Natural killer cell treated with Interleukin-12 subunit alpha and Interleukin-12 subunit beta and Interleukin-15 and Interleukin-18, amount 100 ng/mL, for 72 hours (primary cell): ENCODE data around the gene CTNNA1. TPM values are rescaled to one million over a fixed set of nuclear protein-coding genes. Genes with fewer than 3 reads are reported as not detected.

ENCODE experiments used
- ATAC-seq, 2 donors: fragments of 150-1000 bp; cut with Tn5 transposase in 1 of 2; sonication (Bioruptor Pico), chemical (Tn5 transposase) in 1 of 2; 2 replicates each; pipeline ENCODE4 v1.10.0; 2021
- DNase-seq: peaks from one replicate; pipeline ENCODE4 v3.0.0; 2022; ENCODE audit warnings: low spot score
- H3K27ac Mint-ChIP-seq, 2 donors: 1 replicate in 1 of 2; 2 replicates in 1 of 2; pipeline ENCODE4 v1.8.0; 2022; ENCODE audit warnings: mixed read lengths in 2 of 2, mild to moderate bottlenecking in 1 of 2, moderate library complexity in 1 of 2
- H3K27me3 Mint-ChIP-seq, 2 donors: 1 replicate in 1 of 2; 2 replicates in 1 of 2; pipeline ENCODE4 v1.8.0; 2022; ENCODE audit warnings: mixed read lengths in 2 of 2
- H3K36me3 Mint-ChIP-seq: one replicate; pipeline ENCODE4 v1.8.0; 2022; ENCODE audit warnings: mixed read lengths
- H3K4me1 Mint-ChIP-seq, 2 donors: 1 replicate in 1 of 2; 2 replicates in 1 of 2; pipeline ENCODE4 v1.8.0; 2022; ENCODE audit warnings: low read depth in 2 of 2, mixed read lengths in 2 of 2, mild to moderate bottlenecking in 1 of 2
- H3K4me3 Mint-ChIP-seq: one replicate; pipeline ENCODE4 v1.8.0; 2022; ENCODE audit warnings: mixed read lengths
- H3K9me3 Mint-ChIP-seq: 2 replicates; pipeline ENCODE4 v1.8.0; 2022; ENCODE audit warnings: mixed read lengths
- total RNA-seq, 2 donors: library from RNA; stranded (reverse); gene quantifications; one replicate each; pipeline ENCODE4 v1.2.3, GENCODE V29; 2022

Gene CTNNA1
- total RNA-seq, 2 donors from 2014 or later = 50.6 to 65.8 TPM

GRCh38 chr5:138875552-138875875, 122.3 kb downstream of the CTNNA1 start:
- no peak for DNase-seq
- Mint-ChIP-seq H3K36me3 (no peaks in the 10 kb centered on the region), H3K9me3 (no peaks in the 10 kb centered on the region), H3K27ac (no peak overlapping the region), H3K4me1 (peaks cover under 1 to 4% of the 10 kb centered on the region in 2 donors), H3K27me3 (peaks cover 0 to 11% of the 10 kb centered on the region in 2 donors), H3K4me3 (no peak overlapping the region)
- no peak for ATAC-seq

GRCh38 chr5:138875946-138876345, 122.7 kb downstream of the CTNNA1 start:
- Mint-ChIP-seq H3K4me1 (peaks cover 0 to 4% of the 10 kb centered on the region in 2 donors), H3K36me3 (no peaks in the 10 kb centered on the region), H3K9me3 (no peaks in the 10 kb centered on the region), H3K4me3 (no peak overlapping the region), H3K27me3 (peaks cover 0 to 6% of the 10 kb centered on the region in 2 donors), H3K27ac (no peak overlapping the region)
- DNase-seq = no peak
- ATAC-seq = no peak

GRCh38 chr5:138876811-138877210, 123.6 kb downstream of the CTNNA1 start:
- DNase-seq = no peak
- peaks cover 0 to under 1% of the 10 kb centered on the region in 2 donors for H3K27me3 Mint-ChIP-seq
- H3K4me1 Mint-ChIP-seq = peaks cover under 1 to 4% of the 10 kb centered on the region in 2 donors
- H3K4me3 Mint-ChIP-seq = no peak overlapping the region
- H3K36me3 Mint-ChIP-seq = no peaks in the 10 kb centered on the region
- no peak overlapping the region for H3K27ac Mint-ChIP-seq
- no peaks in the 10 kb centered on the region for H3K9me3 Mint-ChIP-seq
- ATAC-seq = no peak

GRCh38 chr5:138878437-138879235, 125.4 kb downstream of the CTNNA1 start:
- no peak overlapping the region for H3K27ac Mint-ChIP-seq
- no peaks in the 10 kb centered on the region for H3K9me3 Mint-ChIP-seq
- H3K27me3 Mint-ChIP-seq = peaks cover 0 to 5% of the 10 kb centered on the region in 2 donors
- H3K4me3 Mint-ChIP-seq = no peak overlapping the region
- ATAC-seq (no peak), DNase-seq (no peak)
- peaks cover 4% of the 10 kb centered on the region in 2 donors for H3K4me1 Mint-ChIP-seq
- H3K36me3 Mint-ChIP-seq = no peaks in the 10 kb centered on the region

- DNase-seq (no peak), ATAC-seq (no peak)
- no peaks in the 10 kb centered on the region for H3K36me3 Mint-ChIP-seq
- H3K27me3 Mint-ChIP-seq = peaks cover 0 to 5% of the 10 kb centered on the region in 2 donors
- H3K4me3 Mint-ChIP-seq = no peak overlapping the region
- H3K9me3 Mint-ChIP-seq = no peaks in the 10 kb centered on the region
- peaks cover 0 to 4% of the 10 kb centered on the region in 2 donors for H3K4me1 Mint-ChIP-seq
- H3K27ac Mint-ChIP-seq = no peak overlapping the region
Measured at GRCh38 chr5:138883211-138883610, 130.0 kb downstream of the CTNNA1 start.

- peaks cover 0 to 5% of the 10 kb centered on the region in 2 donors for H3K27me3 Mint-ChIP-seq
- no peaks in the 10 kb centered on the region for H3K36me3 Mint-ChIP-seq
- DNase-seq (no peak), ATAC-seq (no peak)
- H3K4me1 Mint-ChIP-seq = peaks cover 0 to 4% of the 10 kb centered on the region in 2 donors
- no peak overlapping the region for H3K4me3 Mint-ChIP-seq
- no peak overlapping the region for H3K27ac Mint-ChIP-seq
- H3K9me3 Mint-ChIP-seq = no peaks in the 10 kb centered on the region
Measured at GRCh38 chr5:138884094-138884493, 130.9 kb downstream of the CTNNA1 start.

- Mint-ChIP-seq H3K4me3 (no peak overlapping the region), H3K27ac (no peak overlapping the region), H3K36me3 (peaks cover under 1% of the 10 kb centered on the region), H3K9me3 (peaks cover 1% of the 10 kb centered on the region), H3K4me1 (peaks cover 0 to 4% of the 10 kb centered on the region in 2 donors), H3K27me3 (peaks cover 0 to 5% of the 10 kb centered on the region in 2 donors)
- ATAC-seq (no peak), DNase-seq (no peak)
Measured at GRCh38 chr5:138884554-138884953, 131.3 kb downstream of the CTNNA1 start.

- no peak for ATAC-seq
- H3K9me3 Mint-ChIP-seq = peaks cover 7% of the 10 kb centered on the region
- no peaks in the 10 kb centered on the region for H3K4me1 Mint-ChIP-seq
- no peak overlapping the region for H3K4me3 Mint-ChIP-seq
- no peak for DNase-seq
- H3K27ac Mint-ChIP-seq = no peak overlapping the region
- no peaks in the 10 kb centered on the region for H3K27me3 Mint-ChIP-seq
- peaks cover 16% of the 10 kb centered on the region for H3K36me3 Mint-ChIP-seq
Measured at GRCh38 chr5:138889994-138890393, 136.8 kb downstream of the CTNNA1 start.

GRCh38 chr5:138890644-138891043, 137.4 kb downstream of the CTNNA1 start:
- peaks cover 7% of the 10 kb centered on the region for H3K9me3 Mint-ChIP-seq
- no peak for DNase-seq
- no peaks in the 10 kb centered on the region for H3K4me1 Mint-ChIP-seq
- H3K4me3 Mint-ChIP-seq = no peak overlapping the region
- ATAC-seq = no peak
- no peak overlapping the region for H3K27ac Mint-ChIP-seq
- no peaks in the 10 kb centered on the region for H3K27me3 Mint-ChIP-seq
- H3K36me3 Mint-ChIP-seq = peaks cover 16% of the 10 kb centered on the region

GRCh38 chr5:138895918-138896317, 142.7 kb downstream of the CTNNA1 start:
- Mint-ChIP-seq H3K9me3 (peaks cover under 1% of the 10 kb centered on the region), H3K4me3 (no peak overlapping the region), H3K4me1 (peaks cover 5 to 8% of the 10 kb centered on the region in 2 donors), H3K27me3 (no peaks in the 10 kb centered on the region), H3K27ac (no peak overlapping the region), H3K36me3 (peaks cover 3% of the 10 kb centered on the region)
- peak in 1 of 2 donors; percentile 72 for ATAC-seq
- no peak for DNase-seq

GRCh38 chr5:138898299-138898698, 145.1 kb downstream of the CTNNA1 start:
- no peaks in the 10 kb centered on the region for H3K36me3 Mint-ChIP-seq
- H3K27me3 Mint-ChIP-seq = no peaks in the 10 kb centered on the region
- H3K4me1 Mint-ChIP-seq = peaks cover 8 to 12% of the 10 kb centered on the region in 2 donors
- no peak overlapping the region for H3K27ac Mint-ChIP-seq
- ATAC-seq (no peak), DNase-seq (no peak)
- H3K4me3 Mint-ChIP-seq = no peak overlapping the region
- H3K9me3 Mint-ChIP-seq = no peaks in the 10 kb centered on the region

GRCh38 chr5:138898742-138899141, 145.5 kb downstream of the CTNNA1 start:
- Mint-ChIP-seq H3K4me3 (no peak overlapping the region), H3K4me1 (peaks cover 8 to 12% of the 10 kb centered on the region in 2 donors), H3K27ac (no peak overlapping the region), H3K9me3 (no peaks in the 10 kb centered on the region), H3K27me3 (no peaks in the 10 kb centered on the region), H3K36me3 (no peaks in the 10 kb centered on the region)
- no peak for DNase-seq
- ATAC-seq = no peak

- Mint-ChIP-seq H3K27ac (no peak overlapping the region), H3K27me3 (no peaks in the 10 kb centered on the region), H3K36me3 (no peaks in the 10 kb centered on the region), H3K4me1 (peaks cover 8 to 12% of the 10 kb centered on the region in 2 donors), H3K4me3 (no peak overlapping the region), H3K9me3 (no peaks in the 10 kb centered on the region)
- ATAC-seq (no peak), DNase-seq (no peak)
Measured at GRCh38 chr5:138900281-138900965, 147.2 kb downstream of the CTNNA1 start.

- ATAC-seq (no peak), DNase-seq (no peak)
- no peaks in the 10 kb centered on the region for H3K9me3 Mint-ChIP-seq
- H3K36me3 Mint-ChIP-seq = no peaks in the 10 kb centered on the region
- no peak overlapping the region for H3K27ac Mint-ChIP-seq
- no peak overlapping the region for H3K4me3 Mint-ChIP-seq
- H3K4me1 Mint-ChIP-seq = peaks cover 8 to 12% of the 10 kb centered on the region in 2 donors
- no peaks in the 10 kb centered on the region for H3K27me3 Mint-ChIP-seq
Measured at GRCh38 chr5:138901716-138902115, 148.5 kb downstream of the CTNNA1 start.
